GM21515 (cell line): ENCODE measurements around the gene PTPRT.
"Not testable (repeated sequence)": the region's sequence is repeated elsewhere in the genome, so short reads cannot be mapped to it uniquely, and the experiment has no call there.

Source experiments
- ATAC-seq: cut with Tn5 transposase; IDR thresholded peaks from one replicate; pipeline ENCODE4 v1.9.1; 2021; ENCODE audit not compliant: unreplicated experiment

PTPRT gene

GRCh38 chr20:43187476-43188233, 2.1 kb downstream of the PTPRT start:
- ATAC-seq: peak; percentile 52

- no peak for ATAC-seq
Measured at GRCh38 chr20:43186312-43186711, 3.4 kb downstream of the PTPRT start.

GRCh38 chr20:43185901-43186300, 3.8 kb downstream of the PTPRT start:
- ATAC-seq: no peak

GRCh38 chr20:43183536-43184070, 6.1 kb downstream of the PTPRT start:
- no peak for ATAC-seq

GRCh38 chr20:43178080-43178479, 11.6 kb downstream of the PTPRT start:
- ATAC-seq: no peak

GRCh38 chr20:43176726-43177125, 13.0 kb downstream of the PTPRT start:
- ATAC-seq: no peak

GRCh38 chr20:43171930-43172329, 17.8 kb downstream of the PTPRT start:
- no peak for ATAC-seq

- no peak for ATAC-seq
Measured at GRCh38 chr20:43170771-43171170, 18.9 kb downstream of the PTPRT start.

- ATAC-seq: no peak
Measured at GRCh38 chr20:43167615-43168014, 22.1 kb downstream of the PTPRT start.

- no peak for ATAC-seq
Measured at GRCh38 chr20:43167021-43167420, 22.7 kb downstream of the PTPRT start.

- ATAC-seq: no peak
Measured at GRCh38 chr20:43165611-43166010, 24.1 kb downstream of the PTPRT start.

- not testable (repeated sequence) for ATAC-seq
Measured at GRCh38 chr20:43164736-43165135, 25.0 kb downstream of the PTPRT start.

GRCh38 chr20:43161716-43162115, 28.0 kb downstream of the PTPRT start:
- ATAC-seq: no peak

- no peak for ATAC-seq
Measured at GRCh38 chr20:43160941-43161340, 28.8 kb downstream of the PTPRT start.

- no peak for ATAC-seq
Measured at GRCh38 chr20:43159994-43160393, 29.7 kb downstream of the PTPRT start.

GRCh38 chr20:43155366-43156100, 34.2 kb downstream of the PTPRT start:
- ATAC-seq: no peak

- ATAC-seq: no peak
Measured at GRCh38 chr20:43151901-43152300, 37.8 kb downstream of the PTPRT start.

- no peak for ATAC-seq
Measured at GRCh38 chr20:43151256-43151655, 38.5 kb downstream of the PTPRT start.

GRCh38 chr20:43140726-43141125, 49.0 kb downstream of the PTPRT start:
- no peak for ATAC-seq

GRCh38 chr20:43138061-43138770, 51.5 kb downstream of the PTPRT start:
- no peak for ATAC-seq

GRCh38 chr20:43137160-43137559, 52.5 kb downstream of the PTPRT start:
- no peak for ATAC-seq

- no peak for ATAC-seq
Measured at GRCh38 chr20:43124241-43124640, 65.5 kb downstream of the PTPRT start.
